ENCODE measurements around the gene DECR2. TPM values are rescaled to one million over a fixed set of nuclear protein-coding genes. Genes with fewer than 3 reads are reported as not detected.

The DECR2 gene
- total and polyA plus RNA-seq, 2 of the 13 experiments (the other 11 are each of a cell fraction or from before 2014, with no cell fraction given) = 36.3 to 44.6 TPM

- TF ChIP-seq ZBTB7B (CRISPR knock-in tag; IDR thresholded peaks at IDR 0.05) (peak; percentile 72; the same call in 1 of the 2 replicates), ZNF776 (CRISPR knock-in tag; IDR thresholded peaks at IDR 0.05) (0 out of 2 replicates have a peak, but pooled peaks have one; percentile 61), CHCHD3 (CRISPR knock-in tag; IDR thresholded peaks at IDR 0.05) (peak; percentile 96), MLXIP (CRISPR knock-in tag; IDR thresholded peaks at IDR 0.05; ENCODE audit: borderline replicate concordance) (no peak), SMARCC2 (IDR thresholded peaks at IDR 0.05) (no peak), EEA1 (CRISPR knock-in tag; IDR thresholded peaks at IDR 0.05; ENCODE audit: borderline replicate concordance) (no peak; the same call in 1 of the 2 replicates), ZNF672 (CRISPR knock-in tag; IDR thresholded peaks at IDR 0.05) (no peak), ZNF678 (CRISPR knock-in tag; IDR thresholded peaks at IDR 0.05) (no peak), ZSCAN22 (CRISPR knock-in tag; IDR thresholded peaks at IDR 0.05) (no peak; the same call in 1 of the 2 replicates), NONO (IDR thresholded peaks at IDR 0.05) (no peak), NONO (CRISPR knock-in tag; conservative IDR thresholded peaks at IDR 0.05) (peak; percentile 86), ZNF101 (CRISPR knock-in tag; IDR thresholded peaks at IDR 0.05; ENCODE audit: borderline replicate concordance, low read depth) (no peak), GFI1 (CRISPR knock-in tag; IDR thresholded peaks at IDR 0.05; ENCODE audit: borderline replicate concordance) (no peak), BRCA1 (CRISPR knock-in tag; IDR thresholded peaks at IDR 0.05) (no peak), MTA1 (CRISPR knock-in tag; IDR thresholded peaks at IDR 0.05; ENCODE audit: borderline replicate concordance) (peak; percentile 93), SNAI1 (CRISPR knock-in tag; IDR thresholded peaks at IDR 0.05; ENCODE audit: borderline replicate concordance) (no peak), GATA4 (IDR thresholded peaks at IDR 0.05; ENCODE audit: borderline replicate concordance, low read depth) (no peak), HNRNPH1 (optimal IDR thresholded peaks at IDR 0.05; ENCODE audit: low read depth, low read length) (no peak), GPN1 (CRISPR knock-in tag; IDR thresholded peaks at IDR 0.05; ENCODE audit: borderline replicate concordance) (no peak), HIVEP1 (CRISPR knock-in tag; IDR thresholded peaks at IDR 0.05) (no peak), ZFP36L1 (CRISPR knock-in tag; IDR thresholded peaks at IDR 0.05) (peak; percentile 32; the same call in 1 of the 2 replicates), ZNF329 (CRISPR knock-in tag; IDR thresholded peaks at IDR 0.05; ENCODE audit: low read depth) (peak; percentile 100)
- TF ChIP-seq, protein P1, sequence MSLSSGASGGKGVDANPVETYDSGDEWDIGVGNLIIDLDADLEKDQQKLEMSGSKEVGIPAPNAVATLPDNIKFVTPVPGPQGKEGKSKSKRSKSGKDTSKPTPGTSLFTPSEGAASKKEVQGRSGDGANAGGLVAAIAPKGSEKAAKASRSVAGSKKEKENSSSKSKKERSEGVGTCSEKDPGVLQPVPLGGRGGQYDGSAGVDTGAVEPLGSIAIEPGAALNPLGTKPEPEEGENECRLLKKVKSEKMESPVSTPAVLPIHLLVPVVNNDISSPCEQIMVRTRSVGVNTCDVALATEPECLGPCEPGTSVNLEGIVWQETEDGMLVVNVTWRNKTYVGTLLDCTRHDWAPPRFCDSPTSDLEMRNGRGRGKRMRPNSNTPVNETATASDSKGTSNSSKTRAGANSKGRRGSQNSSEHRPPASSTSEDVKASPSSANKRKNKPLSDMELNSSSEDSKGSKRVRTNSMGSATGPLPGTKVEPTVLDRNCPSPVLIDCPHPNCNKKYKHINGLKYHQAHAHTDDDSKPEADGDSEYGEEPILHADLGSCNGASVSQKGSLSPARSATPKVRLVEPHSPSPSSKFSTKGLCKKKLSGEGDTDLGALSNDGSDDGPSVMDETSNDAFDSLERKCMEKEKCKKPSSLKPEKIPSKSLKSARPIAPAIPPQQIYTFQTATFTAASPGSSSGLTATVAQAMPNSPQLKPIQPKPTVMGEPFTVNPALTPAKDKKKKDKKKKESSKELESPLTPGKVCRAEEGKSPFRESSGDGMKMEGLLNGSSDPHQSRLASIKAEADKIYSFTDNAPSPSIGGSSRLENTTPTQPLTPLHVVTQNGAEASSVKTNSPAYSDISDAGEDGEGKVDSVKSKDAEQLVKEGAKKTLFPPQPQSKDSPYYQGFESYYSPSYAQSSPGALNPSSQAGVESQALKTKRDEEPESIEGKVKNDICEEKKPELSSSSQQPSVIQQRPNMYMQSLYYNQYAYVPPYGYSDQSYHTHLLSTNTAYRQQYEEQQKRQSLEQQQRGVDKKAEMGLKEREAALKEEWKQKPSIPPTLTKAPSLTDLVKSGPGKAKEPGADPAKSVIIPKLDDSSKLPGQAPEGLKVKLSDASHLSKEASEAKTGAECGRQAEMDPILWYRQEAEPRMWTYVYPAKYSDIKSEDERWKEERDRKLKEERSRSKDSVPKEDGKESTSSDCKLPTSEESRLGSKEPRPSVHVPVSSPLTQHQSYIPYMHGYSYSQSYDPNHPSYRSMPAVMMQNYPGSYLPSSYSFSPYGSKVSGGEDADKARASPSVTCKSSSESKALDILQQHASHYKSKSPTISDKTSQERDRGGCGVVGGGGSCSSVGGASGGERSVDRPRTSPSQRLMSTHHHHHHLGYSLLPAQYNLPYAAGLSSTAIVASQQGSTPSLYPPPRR (CRISPR knock-in tag; IDR thresholded peaks at IDR 0.05; ENCODE audit: borderline replicate concordance) = peak; percentile 82
Observed at GRCh38 chr16:361872-362701, 39.6 kb upstream of the DECR2 start (continued).

Measured in HepG2 (cell line).